ENCODE measurements around the gene DNASE2.
"Not testable (repeated sequence)": the region's sequence is repeated elsewhere in the genome, so short reads cannot be mapped to it uniquely, and the experiment has no call there.

DNA sequence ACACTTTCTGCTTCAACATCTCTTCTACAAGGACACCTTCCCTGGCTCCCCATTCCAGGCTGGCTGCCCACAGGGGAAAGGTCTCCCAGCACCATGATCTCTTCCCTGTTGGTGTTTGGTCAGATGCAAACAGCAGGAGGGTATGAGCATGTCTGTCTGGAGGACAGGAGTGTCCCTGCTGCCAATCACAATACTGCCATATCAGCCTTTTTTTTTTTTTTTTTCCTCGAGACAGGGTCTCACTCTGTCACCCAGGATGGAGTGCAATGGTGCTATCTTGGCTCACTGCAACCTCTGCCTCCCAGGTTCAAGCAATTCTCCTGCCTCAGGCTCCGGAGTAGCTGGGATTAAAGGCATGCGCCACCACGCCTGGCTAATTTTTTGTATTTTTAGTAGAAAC, 34.6 kb upstream of the DNASE2 start:
- not testable (repeated sequence) for TF ChIP-seq EZH2phosphoT487 (IDR thresholded peaks at IDR 0.05; ENCODE audit: low read length); EZH2 (optimal IDR thresholded peaks at IDR 0.05; ENCODE audit: low read depth, low read length)
- TF ChIP-seq, protein P1, sequence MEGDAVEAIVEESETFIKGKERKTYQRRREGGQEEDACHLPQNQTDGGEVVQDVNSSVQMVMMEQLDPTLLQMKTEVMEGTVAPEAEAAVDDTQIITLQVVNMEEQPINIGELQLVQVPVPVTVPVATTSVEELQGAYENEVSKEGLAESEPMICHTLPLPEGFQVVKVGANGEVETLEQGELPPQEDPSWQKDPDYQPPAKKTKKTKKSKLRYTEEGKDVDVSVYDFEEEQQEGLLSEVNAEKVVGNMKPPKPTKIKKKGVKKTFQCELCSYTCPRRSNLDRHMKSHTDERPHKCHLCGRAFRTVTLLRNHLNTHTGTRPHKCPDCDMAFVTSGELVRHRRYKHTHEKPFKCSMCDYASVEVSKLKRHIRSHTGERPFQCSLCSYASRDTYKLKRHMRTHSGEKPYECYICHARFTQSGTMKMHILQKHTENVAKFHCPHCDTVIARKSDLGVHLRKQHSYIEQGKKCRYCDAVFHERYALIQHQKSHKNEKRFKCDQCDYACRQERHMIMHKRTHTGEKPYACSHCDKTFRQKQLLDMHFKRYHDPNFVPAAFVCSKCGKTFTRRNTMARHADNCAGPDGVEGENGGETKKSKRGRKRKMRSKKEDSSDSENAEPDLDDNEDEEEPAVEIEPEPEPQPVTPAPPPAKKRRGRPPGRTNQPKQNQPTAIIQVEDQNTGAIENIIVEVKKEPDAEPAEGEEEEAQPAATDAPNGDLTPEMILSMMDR (IDR thresholded peaks at IDR 0.05; ENCODE audit: low read length) = not testable (repeated sequence)
